ENCODE data around the gene IFNGR1.

DNA sequence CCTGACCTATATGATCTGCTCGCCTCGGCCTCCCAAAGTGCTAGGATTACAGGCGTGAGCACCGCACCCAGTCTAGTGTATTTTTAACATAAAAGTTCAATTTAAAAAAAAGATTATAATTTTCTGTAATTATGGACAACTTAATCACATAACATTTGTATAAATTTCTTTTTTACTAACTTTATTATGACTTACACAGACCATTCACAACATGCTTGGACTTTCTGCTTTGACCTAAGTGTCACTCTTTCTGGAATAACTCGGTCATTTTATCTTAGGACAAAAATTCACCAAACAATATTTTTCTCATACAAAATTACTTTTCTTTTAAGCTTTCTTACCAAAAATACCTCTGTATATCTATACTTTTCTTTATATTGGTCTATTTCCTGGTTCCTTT, 30.3 kb downstream of the IFNGR1 start:
- TF ChIP-seq, protein P1, sequence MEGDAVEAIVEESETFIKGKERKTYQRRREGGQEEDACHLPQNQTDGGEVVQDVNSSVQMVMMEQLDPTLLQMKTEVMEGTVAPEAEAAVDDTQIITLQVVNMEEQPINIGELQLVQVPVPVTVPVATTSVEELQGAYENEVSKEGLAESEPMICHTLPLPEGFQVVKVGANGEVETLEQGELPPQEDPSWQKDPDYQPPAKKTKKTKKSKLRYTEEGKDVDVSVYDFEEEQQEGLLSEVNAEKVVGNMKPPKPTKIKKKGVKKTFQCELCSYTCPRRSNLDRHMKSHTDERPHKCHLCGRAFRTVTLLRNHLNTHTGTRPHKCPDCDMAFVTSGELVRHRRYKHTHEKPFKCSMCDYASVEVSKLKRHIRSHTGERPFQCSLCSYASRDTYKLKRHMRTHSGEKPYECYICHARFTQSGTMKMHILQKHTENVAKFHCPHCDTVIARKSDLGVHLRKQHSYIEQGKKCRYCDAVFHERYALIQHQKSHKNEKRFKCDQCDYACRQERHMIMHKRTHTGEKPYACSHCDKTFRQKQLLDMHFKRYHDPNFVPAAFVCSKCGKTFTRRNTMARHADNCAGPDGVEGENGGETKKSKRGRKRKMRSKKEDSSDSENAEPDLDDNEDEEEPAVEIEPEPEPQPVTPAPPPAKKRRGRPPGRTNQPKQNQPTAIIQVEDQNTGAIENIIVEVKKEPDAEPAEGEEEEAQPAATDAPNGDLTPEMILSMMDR (IDR thresholded peaks at IDR 0.05) = no peak
- TF ChIP-seq POLR2A (IDR thresholded peaks at IDR 0.05) (no peak), POLR2AphosphoS5 (IDR thresholded peaks at IDR 0.05) (no peak)

Data from breast epithelium (tissue), 3 donors.